GM21381 (cell line): ENCODE measurements around the gene C22orf23.

Experiments used
- ATAC-seq: cut with Tn5 transposase; IDR thresholded peaks from one replicate; pipeline ENCODE4 v1.9.1; 2021; ENCODE audit warnings: mild to moderate bottlenecking, moderate library complexity; ENCODE audit not compliant: unreplicated experiment

The C22orf23 gene

DNA sequence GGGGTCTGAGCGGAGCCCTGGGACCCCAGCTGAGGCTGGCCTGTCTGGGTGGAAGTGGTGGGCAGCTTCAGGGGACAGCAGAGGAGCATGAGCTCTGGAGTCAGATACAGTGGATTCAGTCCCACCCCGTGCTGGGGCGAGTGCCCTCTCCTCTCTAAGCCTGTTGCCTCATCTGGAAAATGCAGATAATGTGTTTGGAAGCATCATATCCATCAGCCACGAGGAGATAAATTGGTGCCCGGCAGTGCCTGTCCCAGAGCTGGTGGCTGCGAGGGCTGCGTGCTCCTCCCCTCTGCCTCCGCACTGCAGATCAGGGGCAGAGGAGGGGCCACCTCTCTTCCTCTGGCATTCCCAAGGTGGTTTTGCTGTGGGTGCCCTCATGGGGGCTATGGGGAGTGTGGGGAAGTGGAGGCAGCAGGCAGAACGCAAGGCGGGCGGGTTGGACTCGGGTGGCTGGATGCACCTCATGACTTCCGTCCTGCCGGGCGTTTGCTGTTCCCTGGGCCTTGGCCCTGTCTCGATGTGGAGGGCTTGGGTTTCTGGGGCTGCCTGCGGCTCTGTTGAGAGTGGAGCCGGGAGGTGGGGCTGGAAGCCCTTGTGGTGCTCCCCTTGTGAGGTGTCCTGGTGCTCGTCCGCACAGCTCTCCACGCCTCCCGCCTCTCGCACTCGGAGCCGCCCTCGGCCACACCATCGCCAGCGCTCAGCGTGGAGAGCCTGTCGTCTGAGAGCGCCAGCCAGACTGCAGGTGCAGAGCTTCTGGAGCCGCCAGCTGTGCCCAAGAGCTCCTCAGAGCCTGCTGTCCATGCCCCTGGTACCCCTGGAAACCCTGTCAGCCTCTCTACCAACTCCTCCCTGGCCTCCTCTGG, 26.4 kb downstream of the C22orf23 start:
- ATAC-seq, result no peak

GRCh38 chr22:37926358-37926757, 27.0 kb downstream of the C22orf23 start:
- no peak for ATAC-seq

- ATAC-seq, result no peak
Measured at GRCh38 chr22:37925767-37926166, 27.6 kb downstream of the C22orf23 start.

DNA sequence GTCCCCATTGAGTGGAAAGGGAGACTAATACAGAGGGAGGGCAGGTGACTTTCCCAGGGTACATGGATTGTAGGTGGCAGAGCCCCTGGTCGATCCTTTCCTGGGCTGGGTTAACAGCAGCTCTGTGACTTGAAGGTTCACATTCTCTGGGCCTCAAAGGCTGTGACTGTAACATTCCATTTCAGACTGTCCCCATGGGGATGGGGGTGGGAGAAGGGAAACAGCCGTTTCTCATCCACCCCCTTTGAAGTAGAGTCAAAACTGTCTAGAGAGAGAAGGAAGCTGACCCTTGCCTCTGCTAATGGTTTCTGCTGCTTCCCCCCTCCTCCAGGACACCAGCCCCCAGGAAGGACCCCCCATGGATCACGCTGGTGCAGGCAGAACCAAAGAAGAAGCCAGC, 28.1 kb downstream of the C22orf23 start:
- no peak for ATAC-seq

- ATAC-seq, result no peak
Measured at GRCh38 chr22:37924386-37925065, 28.9 kb downstream of the C22orf23 start.

DNA sequence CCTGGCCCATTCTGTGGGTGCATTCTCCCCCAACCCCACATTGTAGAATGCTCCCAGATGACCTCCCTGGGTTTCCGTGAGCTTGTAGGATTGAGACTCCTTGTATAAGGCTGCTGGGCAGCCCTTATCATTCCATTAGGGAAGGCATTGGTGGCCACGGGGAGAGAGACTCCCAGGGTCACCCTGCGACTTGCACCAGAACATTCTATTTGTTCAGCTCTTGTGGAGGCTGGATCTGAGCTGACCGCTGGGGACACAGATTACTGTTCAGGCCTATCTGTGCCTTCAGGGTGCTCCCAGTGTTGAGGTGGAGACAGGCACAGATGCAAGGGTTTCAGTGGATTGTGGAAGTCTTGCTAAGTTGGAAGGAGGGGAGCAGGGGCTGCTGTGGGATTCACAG, 29.5 kb downstream of the C22orf23 start:
- ATAC-seq, result no peak

DNA sequence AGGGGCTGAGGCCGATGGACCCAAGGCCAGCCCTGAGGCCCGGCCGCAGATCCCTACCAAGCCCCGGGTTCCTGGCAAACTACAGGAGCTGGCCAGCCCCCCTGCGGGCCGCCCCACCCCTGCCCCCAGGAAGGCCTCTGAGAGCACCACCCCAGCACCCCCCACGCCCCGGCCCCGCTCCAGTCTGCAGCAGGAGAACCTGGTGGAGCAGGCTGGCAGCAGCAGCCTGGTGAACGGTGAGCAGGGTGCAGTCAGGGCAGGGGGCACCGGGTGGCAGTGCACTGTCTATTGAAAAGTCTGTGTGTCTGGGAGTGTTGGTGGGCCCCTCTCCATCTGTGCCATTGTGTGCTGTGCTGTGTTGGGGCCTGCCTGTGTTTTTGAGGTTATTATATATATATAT, 31.2 kb downstream of the C22orf23 start:
- no peak for ATAC-seq

- no peak for ATAC-seq
Measured at GRCh38 chr22:37920126-37920525, 33.3 kb downstream of the C22orf23 start.

DNA sequence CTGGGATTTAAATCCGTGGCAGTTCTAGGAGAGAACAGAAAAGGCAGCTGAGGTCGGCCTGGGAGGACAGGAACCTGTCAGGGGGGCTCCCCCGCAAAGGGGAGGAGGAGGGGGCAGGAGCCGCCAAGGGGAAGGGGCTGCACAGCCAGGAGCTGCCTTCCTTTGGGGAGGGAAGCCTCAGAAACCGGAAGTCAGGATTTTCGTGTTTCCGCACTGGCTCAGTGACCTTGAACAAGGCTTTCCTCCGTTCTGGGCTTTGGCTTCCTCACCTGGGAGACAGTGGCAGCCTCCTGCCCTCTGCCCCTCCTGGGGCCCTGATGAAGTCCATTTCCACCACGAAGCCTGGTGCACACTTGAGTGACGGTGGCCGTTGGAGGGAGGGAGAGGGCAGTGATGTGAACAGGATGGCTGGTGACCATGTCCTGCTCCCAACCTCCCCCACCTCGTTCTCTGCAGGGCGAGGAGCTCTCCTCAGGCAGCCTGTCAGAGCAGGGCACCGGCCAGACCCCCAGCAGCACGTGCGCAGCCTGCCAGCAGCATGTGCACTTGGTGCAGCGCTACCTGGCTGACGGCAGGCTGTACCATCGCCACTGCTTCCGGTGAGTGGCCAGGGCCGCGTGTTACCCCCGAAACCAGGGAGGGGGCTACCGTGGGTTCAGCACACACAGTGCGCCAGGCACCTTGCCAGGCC, 34.7 kb downstream of the C22orf23 start:
- ATAC-seq, result no peak

- no peak for ATAC-seq
Measured at GRCh38 chr22:37917874-37918548, 35.4 kb downstream of the C22orf23 start.

DNA sequence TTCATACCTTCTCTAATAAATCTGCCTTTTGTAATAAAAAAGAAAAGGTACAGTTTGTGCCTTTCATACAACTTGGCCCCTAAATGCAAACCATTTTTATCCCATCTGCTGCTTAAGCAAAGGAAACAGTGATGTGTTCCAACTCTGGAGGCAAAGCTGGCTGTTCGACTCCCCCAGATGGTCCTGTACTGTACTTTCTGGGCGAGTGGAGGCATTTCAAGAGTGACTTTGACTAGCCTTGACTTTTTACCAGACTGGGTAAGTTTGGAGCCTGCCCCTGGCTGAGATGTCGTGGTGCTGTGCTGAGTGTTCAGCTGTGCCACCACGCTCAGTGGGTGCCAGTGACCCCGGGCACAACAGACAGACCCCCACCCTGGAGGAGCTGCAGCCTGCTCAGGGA, 37.1 kb downstream of the C22orf23 start:
- no peak for ATAC-seq

- ATAC-seq, result no peak
Measured at GRCh38 chr22:37913233-37913721, 40.1 kb downstream of the C22orf23 start.

GRCh38 chr22:37912171-37912570, 41.2 kb downstream of the C22orf23 start:
- ATAC-seq, result no peak

DNA sequence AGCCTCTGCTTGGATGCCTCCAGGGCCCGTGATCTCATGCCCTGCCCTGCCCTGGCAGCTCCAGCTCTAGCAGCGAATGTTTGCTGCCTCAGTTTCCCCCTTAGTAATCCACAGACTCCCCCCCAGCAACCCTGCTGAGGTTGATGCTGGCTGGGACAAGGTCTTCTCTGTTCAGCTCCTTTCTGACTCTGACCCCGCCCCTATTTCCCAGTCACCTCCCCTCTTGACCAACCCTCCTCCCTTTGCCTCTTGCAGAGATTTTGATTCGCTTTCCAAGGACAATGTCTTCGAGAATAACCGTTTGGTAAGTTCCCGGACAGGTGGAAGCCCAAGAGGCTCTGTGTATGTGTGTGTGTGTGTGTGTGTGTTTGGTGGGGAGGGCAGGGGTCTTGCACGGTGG, 41.7 kb downstream of the C22orf23 start:
- no peak for ATAC-seq

DNA sequence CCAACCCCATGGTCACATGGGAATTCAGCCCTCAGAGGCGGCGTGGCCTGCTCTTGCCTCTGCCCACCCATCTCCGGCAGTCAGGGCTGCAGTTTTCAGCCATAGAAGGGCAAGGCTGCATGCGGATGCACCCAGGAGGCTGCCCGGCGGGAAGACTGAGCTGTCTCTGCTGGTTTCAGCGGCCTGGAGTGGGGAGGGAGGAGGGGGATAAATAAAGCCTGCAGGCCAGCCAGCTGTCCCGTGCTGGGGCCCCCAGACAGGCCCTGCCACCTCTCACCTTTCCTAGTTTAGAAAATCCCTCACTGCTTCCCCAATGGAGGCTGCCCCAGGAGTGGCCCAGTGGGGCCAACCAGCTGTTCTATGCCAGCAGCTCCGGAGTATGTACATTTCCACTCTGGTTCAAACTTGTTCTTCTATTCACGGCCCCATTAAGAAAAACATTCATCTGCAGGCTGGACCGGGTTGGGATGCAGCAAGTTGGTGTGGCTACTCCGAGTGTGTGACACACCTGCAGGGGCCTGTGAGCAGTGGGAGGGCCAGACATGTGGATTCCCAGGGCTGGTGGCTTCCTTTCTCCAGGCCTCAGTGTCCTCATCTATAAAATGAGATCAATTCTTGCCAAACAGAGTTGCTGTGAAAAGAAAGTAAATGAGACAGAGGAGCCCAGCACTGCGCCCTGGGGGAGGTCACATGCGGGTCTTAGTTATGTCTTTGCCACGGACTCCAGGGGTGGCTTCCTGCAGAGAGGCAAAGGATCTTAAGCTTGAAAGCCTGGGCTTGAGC, 42.3 kb downstream of the C22orf23 start:
- ATAC-seq, result no peak

DNA sequence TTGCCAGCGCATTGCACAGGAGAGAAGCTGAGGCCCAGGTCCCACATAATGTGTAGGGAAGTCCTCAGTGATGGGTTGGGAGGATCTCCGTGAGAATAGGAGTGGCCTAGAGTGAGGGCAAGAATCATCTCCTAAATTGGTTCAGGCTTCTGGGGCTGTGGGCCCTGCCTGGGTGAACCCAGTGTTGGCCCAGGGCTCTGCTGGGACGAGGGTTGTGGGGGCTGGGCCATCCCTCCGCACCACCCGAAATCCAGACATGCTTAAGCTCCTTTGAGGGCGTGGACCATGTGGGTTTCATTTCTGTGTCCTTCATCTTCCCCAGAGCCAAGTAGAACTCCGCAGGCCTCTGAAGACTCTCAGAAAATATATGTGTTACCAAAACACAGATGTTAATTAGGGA, 43.6 kb downstream of the C22orf23 start:
- no peak for ATAC-seq

DNA sequence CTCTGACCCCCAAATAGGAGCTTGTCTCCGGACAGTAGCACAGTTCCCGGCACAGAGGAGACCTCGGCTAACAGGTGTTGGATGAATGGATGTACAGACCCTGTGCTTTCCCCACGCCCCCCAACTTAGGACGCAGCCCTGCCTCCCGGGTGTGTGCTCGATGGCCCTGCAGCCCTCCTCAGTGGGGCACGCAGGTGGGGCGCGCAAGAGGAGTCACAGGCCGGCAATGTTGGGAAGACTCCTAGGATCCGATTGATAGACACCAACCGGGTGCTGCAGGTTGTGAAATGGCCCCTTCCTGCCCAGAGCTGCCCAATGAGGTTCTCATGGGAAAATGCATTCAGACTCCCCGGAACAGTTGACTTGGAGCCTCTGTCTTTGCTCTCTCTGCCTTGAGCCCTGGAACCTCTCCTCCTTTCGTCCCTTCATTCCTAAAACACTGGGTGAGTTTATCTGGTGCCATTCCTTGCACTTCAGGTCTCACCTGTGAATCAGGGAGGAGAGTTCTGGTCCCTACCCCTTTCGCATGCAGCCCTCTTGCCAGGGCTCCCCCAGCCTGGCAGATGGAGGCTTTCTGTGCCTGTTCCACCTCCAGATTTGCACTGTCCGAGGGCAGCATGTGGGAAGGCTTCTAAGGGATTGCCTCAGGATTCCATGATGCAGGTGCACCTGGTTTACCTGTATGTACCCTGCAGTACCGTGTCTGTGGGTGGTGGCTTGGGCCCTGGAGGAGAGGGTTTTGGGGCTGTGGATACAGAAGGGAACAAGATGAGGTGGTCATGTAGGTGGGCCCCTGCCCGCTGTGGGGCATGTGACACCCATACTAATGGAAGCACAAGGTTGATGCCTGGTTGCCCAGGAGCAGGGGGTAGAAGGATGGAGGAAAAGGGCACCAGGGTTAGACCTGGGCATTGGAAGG, 46.1 kb downstream of the C22orf23 start:
- ATAC-seq, result peak; percentile 7

GRCh38 chr22:37906364-37907008, 46.9 kb downstream of the C22orf23 start:
- peak; percentile 26 for ATAC-seq
